SK-N-SH (cell line): ENCODE measurements around the gene NFRKB. TPM values are rescaled to one million over a fixed set of nuclear protein-coding genes. Genes with fewer than 3 reads are reported as not detected.

Source experiments
- CTCF ChIA-PET: fragments of 300-600, 350-600 bp; formaldehyde crosslinking; extraction: SDS; loops from one replicate; lab custom pipeline; 2021; lab: Yijun Ruan, JAX
- POLR2A ChIA-PET: fragments of 350-600 bp; sonication (Branson Sonifier 250); formaldehyde crosslinking; extraction: SDS; loops from one replicate; lab custom pipeline; 2020; ENCODE audit warnings: antibody characterized with exemption, inconsistent platforms; lab: Yijun Ruan, JAX
- DNase-seq: peaks from one replicate; pipeline ENCODE4 v3.0.0; 2012
- H2AFZ ChIP-seq: fragments of 200-600 bp; sonication (generic); 2 replicates; pipeline ENCODE4 v1.8.1; 2016; ENCODE audit warnings: antibody characterized with exemption, mild to moderate bottlenecking, low read depth
- H3F3A ChIP-seq: fragments of 200-600 bp; sonication (generic); replicated peaks from 2 replicates; pipeline ENCODE3; 2016; ENCODE audit warnings: antibody characterized with exemption, mild to moderate bottlenecking; ENCODE audit not compliant: insufficient read depth
- H3K27ac ChIP-seq, 2 experiments: fragments of 200-500 bp in 1 of 2; fragments of 200-600 bp in 1 of 2; sonication (Bioruptor generic) in 1 of 2; sonication (generic), shearing (Covaris generic) in 1 of 2; 2 replicates each; pipeline versions ENCODE4 v1.5.1 to v1.6.1; 2014 to 2016; ENCODE audit warnings: low read depth in 2 of 2, inconsistent platforms in 1 of 2, low read length in 1 of 2, mild to moderate bottlenecking in 1 of 2, mixed read lengths in 1 of 2
- H3K27me3 ChIP-seq: fragments of 200-600 bp; sonication (generic), shearing (Covaris generic); 2 replicates; pipeline ENCODE4 v1.6.1; 2016; ENCODE audit warnings: mixed run types; ENCODE audit not compliant: insufficient read depth
- H3K36me3 ChIP-seq, 2 experiments: fragments of 200-500 bp in 1 of 2; fragments of 200-600 bp in 1 of 2; sonication (Bioruptor generic) in 1 of 2; sonication (generic) in 1 of 2; replicated peaks in 1 of 2; 2 replicates each; pipeline versions ENCODE3 to v1.5.1; 2014 to 2016; ENCODE audit warnings: low read length in 1 of 2, mild to moderate bottlenecking in 1 of 2; ENCODE audit not compliant: insufficient read depth in 2 of 2, control insufficient read depth in 1 of 2
- H3K4me1 ChIP-seq, 2 experiments: fragments of 200-500 bp in 1 of 2; fragments of 200-600 bp in 1 of 2; sonication (Bioruptor generic) in 1 of 2; sonication (generic), shearing (Covaris generic) in 1 of 2; 2 replicates each; pipeline versions ENCODE4 v1.5.1 to v1.6.1; 2014 to 2016; ENCODE audit warnings: low read depth in 1 of 2, low read length in 1 of 2, mixed run types in 1 of 2; ENCODE audit not compliant: insufficient read depth in 2 of 2, control insufficient read depth in 1 of 2
- H3K4me2 ChIP-seq: fragments of 200-600 bp; sonication (generic), shearing (Covaris generic); 2 replicates; pipeline ENCODE4 v1.6.1; 2017; ENCODE audit warnings: mixed run types
- H3K4me3 ChIP-seq, 2 experiments: fragments of 200-500 bp in 1 of 2; fragments of 200-600 bp in 1 of 2; sonication (Bioruptor generic) in 1 of 2; sonication (generic), shearing (Covaris generic) in 1 of 2; 2 replicates each; pipeline versions ENCODE4 v1.5.1 to v1.8.1; 2014 to 2016; ENCODE audit warnings: low read depth in 2 of 2, inconsistent platforms in 1 of 2, low read length in 1 of 2, mild to moderate bottlenecking in 1 of 2, mixed read lengths in 1 of 2, moderate library complexity in 1 of 2
- H3K79me2 ChIP-seq: fragments of 200-600 bp; sonication (generic); 2 replicates; pipeline ENCODE4 v1.8.1; 2017; ENCODE audit warnings: mild to moderate bottlenecking; ENCODE audit not compliant: insufficient read depth
- H3K9ac ChIP-seq: fragments of 200-600 bp; sonication (generic); 2 replicates; pipeline ENCODE4 v1.6.1; 2017; ENCODE audit warnings: mixed run types
- H3K9me2 ChIP-seq: fragments of 200-600 bp; sonication (generic); 2 replicates; pipeline ENCODE4 v1.6.1; 2017; ENCODE audit warnings: mixed run types
- H3K9me3 ChIP-seq: fragments of 200-600 bp; sonication (generic); 2 replicates; pipeline ENCODE4 v1.6.1; 2017; ENCODE audit warnings: mixed run types, mild to moderate bottlenecking, moderate library complexity
- H4K20me1 ChIP-seq: fragments of 200-600 bp; sonication (generic); 2 replicates; pipeline ENCODE4 v1.6.1; 2017; ENCODE audit warnings: mild to moderate bottlenecking, mixed run types; ENCODE audit not compliant: insufficient read depth
- EZH2phosphoT487 ChIP-seq: fragments of 200-600 bp; sonication (generic); IDR thresholded peaks from 2 replicates; pipeline ENCODE4 v1.6.1; 2017; ENCODE audit warnings: low read depth, mixed run types, mild to moderate bottlenecking, antibody characterized with exemption, moderate library complexity, borderline replicate concordance
- GABPA ChIP-seq: IDR thresholded peaks from 2 replicates; pipeline ENCODE4 v1.4.0; 2012; ENCODE audit warnings: low read depth, mild to moderate bottlenecking
- JUND ChIP-seq: IDR thresholded peaks from 2 replicates; pipeline ENCODE4 v1.4.0; 2012
- MAX ChIP-seq: IDR thresholded peaks from 2 replicates; pipeline ENCODE4 v1.4.0; 2012; ENCODE audit warnings: low read depth
- NFIC ChIP-seq: IDR thresholded peaks from 2 replicates; pipeline ENCODE4 v1.4.0; 2012; ENCODE audit warnings: borderline replicate concordance
- REST ChIP-seq: IDR thresholded peaks from 2 replicates; pipeline ENCODE4 v1.6.1; 2012; ENCODE audit warnings: mild to moderate bottlenecking, low read depth, low read length, moderate library complexity
- RFX5 ChIP-seq: IDR thresholded peaks from 2 replicates; pipeline ENCODE4 v1.6.1; 2012; ENCODE audit warnings: mild to moderate bottlenecking, improper control_type of control experiment, low read length
- SIN3A ChIP-seq: IDR thresholded peaks from 2 replicates; pipeline ENCODE4 v1.6.1; 2012; ENCODE audit warnings: low read depth, mild to moderate bottlenecking, low read length, moderate library complexity, borderline replicate concordance
- SMC3 ChIP-seq: IDR thresholded peaks from 2 replicates; pipeline ENCODE4 v1.6.1; 2012; ENCODE audit warnings: low read depth, low read length, improper control_type of control experiment
- TCF12 ChIP-seq: IDR thresholded peaks from 2 replicates; pipeline ENCODE4 v1.4.0; 2012
- USF2 ChIP-seq: fragments of 150-350 bp; IDR thresholded peaks from 2 replicates; pipeline ENCODE4 v1.6.1; 2017; ENCODE audit warnings: antibody characterized with exemption, low read length, low read depth, borderline replicate concordance
- whole genome bisulfite sequencing: methylation state at CpG from one replicate; pipeline ENCODE4 v1.1.6; 2017; ENCODE audit warnings: low lambda C conversion rate; 5-methylcytosine and 5-hydroxymethylcytosine counted together
- polyA plus RNA-seq, 3 experiments: library from polyadenylated mRNA; depleted of rRNA; stranded (reverse); fragments of >200 nt; gene quantifications; 2 replicates each; pipeline ENCODE4 v1.2.3, GENCODE V29; 2012
- TF ChIP-seq, protein P1 (sequence below): IDR thresholded peaks from 2 replicates; pipeline ENCODE4; 2012

The NFRKB gene
- polyA plus RNA-seq, 1 of the 3 experiments (the other 2 are of a cell fraction): 13.5 TPM

DNA sequence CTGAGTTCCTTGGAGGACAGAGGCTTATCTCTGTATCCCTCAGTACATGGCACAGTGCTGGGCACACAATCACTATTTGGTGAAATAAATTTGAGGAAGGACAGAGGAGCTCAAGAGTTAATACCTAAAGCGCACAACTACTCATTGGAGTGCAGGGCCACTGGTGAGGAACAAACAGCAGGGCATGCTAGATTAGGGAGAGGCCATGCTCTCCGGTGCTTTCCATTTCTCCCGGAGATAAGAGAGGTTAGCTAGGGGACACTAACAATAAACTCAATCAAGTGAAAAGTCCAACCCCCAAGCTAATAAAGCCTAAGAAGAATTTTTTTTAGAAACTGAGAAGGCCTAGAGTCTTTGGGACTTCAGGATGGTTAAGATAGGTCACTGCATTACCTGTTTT is 29.1 kb downstream of the NFRKB start:
- no peaks in the 10 kb centered on the region for H3K9me2 ChIP-seq
- H3K36me3 ChIP-seq: peaks cover 16 to 68% of the 10 kb centered on the region in 2 experiments
- no peak overlapping the region for H3K9ac ChIP-seq
- no peak overlapping the region for H3K27ac ChIP-seq
- no peaks in the 10 kb centered on the region for H3K27me3 ChIP-seq
- 100% methylated on average over 3 of the region's 3 CpGs for WGBS
- no peak overlapping the region for H3K4me2 ChIP-seq
- TF ChIP-seq, protein P1, sequence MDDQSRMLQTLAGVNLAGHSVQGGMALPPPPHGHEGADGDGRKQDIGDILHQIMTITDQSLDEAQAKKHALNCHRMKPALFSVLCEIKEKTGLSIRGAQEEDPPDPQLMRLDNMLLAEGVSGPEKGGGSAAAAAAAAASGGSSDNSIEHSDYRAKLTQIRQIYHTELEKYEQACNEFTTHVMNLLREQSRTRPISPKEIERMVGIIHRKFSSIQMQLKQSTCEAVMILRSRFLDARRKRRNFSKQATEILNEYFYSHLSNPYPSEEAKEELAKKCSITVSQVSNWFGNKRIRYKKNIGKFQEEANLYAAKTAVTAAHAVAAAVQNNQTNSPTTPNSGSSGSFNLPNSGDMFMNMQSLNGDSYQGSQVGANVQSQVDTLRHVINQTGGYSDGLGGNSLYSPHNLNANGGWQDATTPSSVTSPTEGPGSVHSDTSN: no peak
- TF ChIP-seq TCF12 (no peak), RFX5 (no peak), SMC3 (no peak), REST (no peak), JUND (no peak), SIN3A (no peak), EZH2phosphoT487 (no peak), NFIC (no peak), USF2 (no peak), MAX (no peak)
- TF ChIP-seq, all 33 proteins: peak for 0
- Histone ChIP-seq H3K9me3 (no peaks in the 10 kb centered on the region), H3K4me1 (peaks cover 5 to 10% of the 10 kb centered on the region in 2 experiments; a peak in 3 of 4 replicates), H4K20me1 (0 out of 2 replicates have a peak, but pooled peaks cover 4% of the 10 kb centered on the region), H3K79me2 (no peaks in the 10 kb centered on the region), H3K4me3 (no peak overlapping the region), H2AFZ (no peak overlapping the region), H3F3A (peaks cover 3% of the 10 kb centered on the region)
- POLR2A ChIA-PET: no interaction called here
- CTCF ChIA-PET: interaction anchor here (0.7 kb wide), 1 partner anchor 13 kb away, joined by 3 read pairs; no protein-coding TSS in a partner anchor
- no peak for DNase-seq

GRCh38 chr11:129865701-129866100 is 29.7 kb downstream of the NFRKB start:
- Histone ChIP-seq H4K20me1 (0 out of 2 replicates have a peak, but pooled peaks cover 4% of the 10 kb centered on the region), H3F3A (peaks cover 3% of the 10 kb centered on the region), H3K27me3 (no peaks in the 10 kb centered on the region), H3K79me2 (no peaks in the 10 kb centered on the region), H3K36me3 (peaks cover 16 to 63% of the 10 kb centered on the region in 2 experiments), H3K4me3 (no peak overlapping the region), H2AFZ (no peak overlapping the region), H3K9ac (no peak overlapping the region), H3K4me1 (peaks cover 5 to 12% of the 10 kb centered on the region in 2 experiments; a peak in 3 of 4 replicates), H3K9me3 (no peaks in the 10 kb centered on the region), H3K4me2 (no peak overlapping the region), H3K9me2 (no peaks in the 10 kb centered on the region), H3K27ac (no peak overlapping the region)
- no peak for TF ChIP-seq GABPA
- POLR2A ChIA-PET: no interaction called here
- 98% methylated on average over 3 of the region's 4 CpGs for WGBS
- no peak for DNase-seq
- CTCF ChIA-PET: no interaction called here
